ENCODE measurements around the gene ADSL.

GRCh38 chr22:40361100-40361499 lies 14.8 kb downstream of the ADSL start:
- TF ChIP-seq CTCF (conservative IDR thresholded peaks at IDR 0.05; ENCODE audit: low read length): no peak
- no peak for TF ChIP-seq EZH2phosphoT487 (IDR thresholded peaks at IDR 0.05; ENCODE audit: borderline replicate concordance, low read depth, low read length)
